HT-29 (cell line): ENCODE results near the gene TMEM175. TPM values are rescaled to one million over a fixed set of nuclear protein-coding genes. Genes with fewer than 3 reads are reported as not detected.
"Not testable (repeated sequence)": the region's sequence is repeated elsewhere in the genome, so short reads cannot be mapped to it uniquely, and the experiment has no call there.

Experiments used
- DNase-seq: peaks from one replicate; pipeline ENCODE4 v3.0.0-alpha.2; 2015; ENCODE audit warnings: low spot score
- total RNA-seq: library from RNA; depleted of rRNA; stranded (reverse); fragments of >200 nt; shearing (Covaris generic); gene quantifications from 2 replicates; pipeline ENCODE4 v1.2.3, GENCODE V29; 2014

The TMEM175 gene
- total RNA-seq, 1 experiment from 2014 or later = 13.7 TPM

DNA sequence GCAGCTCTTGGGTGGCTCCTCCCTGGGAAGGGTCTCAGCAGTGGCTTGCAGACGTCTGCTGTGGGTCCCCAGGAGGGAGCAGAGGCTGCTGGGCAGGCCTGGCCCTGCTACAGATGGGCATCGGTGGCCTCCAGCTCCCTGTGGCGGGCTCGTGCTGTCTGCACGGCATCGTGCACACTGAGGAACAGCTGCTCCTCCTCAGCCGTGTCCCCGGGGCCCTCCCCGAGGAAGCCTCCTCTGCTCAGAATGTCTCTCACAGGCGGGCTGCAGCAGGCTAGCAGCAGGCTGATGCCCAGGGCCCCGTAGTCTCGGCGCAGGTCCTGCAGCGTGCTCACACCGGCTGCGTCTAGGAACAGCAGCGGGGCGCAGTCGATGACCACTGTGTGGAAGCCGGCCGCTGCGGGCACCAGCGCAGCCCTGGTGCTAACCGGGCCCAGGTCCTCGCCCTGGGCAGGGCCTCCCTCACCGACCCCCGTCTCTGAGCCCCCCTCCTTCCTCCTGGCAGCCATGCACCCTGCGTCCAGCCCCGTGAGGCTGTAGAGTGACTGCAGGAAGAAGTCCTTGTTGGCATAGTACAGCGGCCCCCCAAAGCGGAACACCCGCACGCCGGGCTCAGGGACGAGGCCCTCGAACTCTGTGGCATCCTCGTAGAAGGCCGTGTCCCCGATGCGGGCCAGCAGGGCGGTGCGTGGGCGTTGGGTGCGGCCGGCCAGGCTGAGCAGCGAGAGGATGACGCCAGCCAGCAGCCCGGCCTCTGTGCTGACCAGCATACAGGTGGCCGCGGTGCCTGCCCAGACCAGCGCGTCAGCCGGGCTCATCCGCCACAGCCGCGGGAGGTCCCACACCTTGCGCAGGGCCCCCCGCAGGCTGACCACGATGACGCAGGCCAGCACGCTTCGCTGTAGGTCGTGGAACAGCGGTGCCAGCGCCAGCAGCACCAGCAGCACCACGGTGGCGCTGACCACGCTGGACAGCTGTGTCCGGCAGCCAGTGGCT is 56.8 kb downstream of the TMEM175 start:
- DNase-seq = no peak

DNA sequence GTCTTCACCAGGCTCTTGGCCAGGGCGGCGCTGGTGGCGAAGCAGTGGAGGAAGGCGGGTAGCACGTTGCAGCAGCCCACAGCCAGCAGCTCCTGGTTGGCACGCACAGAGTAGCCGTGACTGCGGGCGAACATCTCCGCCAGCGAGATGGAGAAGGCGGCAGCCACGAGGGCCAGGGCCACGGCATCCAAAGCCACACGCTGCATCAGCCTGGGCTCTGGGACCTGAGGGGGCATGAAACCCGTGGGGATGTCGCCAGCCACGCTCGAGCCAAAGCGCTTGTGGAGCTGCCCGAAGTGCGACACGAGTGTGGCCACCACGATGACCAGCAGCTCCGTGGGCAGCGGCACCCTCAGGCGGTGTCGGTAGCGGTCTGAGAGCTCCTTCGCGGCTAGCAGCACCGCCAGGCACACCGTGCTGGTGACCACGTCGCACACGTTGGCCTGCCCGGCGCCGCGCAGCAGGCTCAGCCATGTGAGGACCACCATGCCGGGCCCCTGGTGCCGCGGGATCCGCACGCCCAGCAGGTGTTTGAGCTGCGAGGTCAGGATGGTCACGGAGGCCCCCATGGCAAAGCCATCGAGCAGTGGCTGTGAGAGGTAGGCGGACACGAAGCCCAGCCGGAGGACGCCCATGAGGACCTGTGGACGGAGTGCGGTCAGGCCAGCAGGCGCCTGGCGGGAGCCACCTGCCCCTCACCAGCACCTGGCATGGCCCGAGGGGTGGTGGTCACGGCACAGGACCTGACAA is 57.6 kb downstream of the TMEM175 start:
- no peak for DNase-seq

DNA sequence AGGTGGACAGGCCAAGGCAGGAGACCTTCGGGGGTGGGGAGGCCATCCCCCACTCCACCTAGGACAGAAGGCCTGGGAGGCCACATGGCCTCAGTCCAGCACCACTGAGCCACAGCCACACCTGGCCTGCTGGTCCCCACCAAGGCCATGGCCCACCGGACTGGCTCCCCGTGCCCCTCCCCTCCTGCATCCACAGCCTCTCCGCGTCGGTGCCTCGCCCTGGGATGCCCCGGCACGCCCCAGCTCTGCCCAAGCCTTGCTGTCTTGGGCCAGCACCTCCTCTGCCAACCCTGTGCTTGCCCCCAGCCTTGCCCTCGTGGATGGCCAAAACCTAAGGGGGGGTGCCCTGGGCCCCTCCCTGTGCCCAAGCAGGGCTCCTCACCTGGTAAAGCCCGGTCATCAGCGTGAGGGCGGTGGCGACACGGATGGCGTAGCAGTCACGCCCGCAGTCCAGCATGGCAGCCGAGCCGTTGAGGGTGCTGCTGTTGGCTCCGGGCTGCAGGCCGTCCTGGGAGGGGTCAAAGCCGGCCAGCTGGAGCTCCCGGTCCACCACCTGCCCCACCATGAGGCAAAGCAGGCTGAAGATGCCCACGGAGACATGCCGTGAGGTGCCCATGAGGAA is 58.6 kb downstream of the TMEM175 start:
- no peak for DNase-seq

DNA sequence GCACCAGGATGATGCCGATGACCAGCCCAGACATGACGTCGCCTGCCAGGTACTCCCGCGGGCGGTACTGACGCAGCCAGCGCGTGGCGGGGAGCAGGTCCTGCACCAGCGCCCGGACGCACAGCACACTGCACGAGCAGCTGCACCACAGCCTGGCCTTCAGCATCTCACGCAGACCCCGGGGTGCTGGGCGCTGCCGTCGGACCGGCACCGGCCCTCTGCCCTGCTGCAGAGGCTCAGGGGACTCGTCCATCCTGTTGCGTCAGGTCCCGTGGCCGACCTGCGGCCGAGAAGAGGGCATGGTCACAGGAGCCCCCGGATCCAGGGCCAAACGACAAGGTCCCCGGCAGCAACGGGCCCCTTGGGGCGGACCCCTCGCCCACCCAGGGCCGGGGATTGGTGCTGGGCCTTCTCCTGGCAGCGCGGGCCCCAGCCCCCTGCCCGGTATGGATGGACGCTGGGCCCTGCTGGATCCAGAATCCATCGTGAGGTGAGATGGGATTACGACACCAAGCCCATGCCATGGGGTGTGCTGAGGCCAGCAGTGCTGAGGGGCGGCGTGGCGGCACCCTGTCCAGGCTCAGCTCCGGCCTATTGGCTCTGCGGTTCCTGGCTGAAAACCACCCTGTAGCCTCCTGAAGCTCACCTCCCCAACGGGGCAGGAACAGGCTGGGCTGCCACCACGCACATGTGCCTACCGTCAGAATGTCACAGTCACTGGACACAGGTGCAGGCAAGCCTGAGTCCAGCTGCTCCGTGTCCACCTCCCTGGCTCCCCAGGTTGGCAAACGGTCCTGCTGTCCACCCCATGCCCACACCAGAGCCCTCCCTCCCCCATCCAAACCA is 59.4 kb downstream of the TMEM175 start:
- DNase-seq = no peak

DNA sequence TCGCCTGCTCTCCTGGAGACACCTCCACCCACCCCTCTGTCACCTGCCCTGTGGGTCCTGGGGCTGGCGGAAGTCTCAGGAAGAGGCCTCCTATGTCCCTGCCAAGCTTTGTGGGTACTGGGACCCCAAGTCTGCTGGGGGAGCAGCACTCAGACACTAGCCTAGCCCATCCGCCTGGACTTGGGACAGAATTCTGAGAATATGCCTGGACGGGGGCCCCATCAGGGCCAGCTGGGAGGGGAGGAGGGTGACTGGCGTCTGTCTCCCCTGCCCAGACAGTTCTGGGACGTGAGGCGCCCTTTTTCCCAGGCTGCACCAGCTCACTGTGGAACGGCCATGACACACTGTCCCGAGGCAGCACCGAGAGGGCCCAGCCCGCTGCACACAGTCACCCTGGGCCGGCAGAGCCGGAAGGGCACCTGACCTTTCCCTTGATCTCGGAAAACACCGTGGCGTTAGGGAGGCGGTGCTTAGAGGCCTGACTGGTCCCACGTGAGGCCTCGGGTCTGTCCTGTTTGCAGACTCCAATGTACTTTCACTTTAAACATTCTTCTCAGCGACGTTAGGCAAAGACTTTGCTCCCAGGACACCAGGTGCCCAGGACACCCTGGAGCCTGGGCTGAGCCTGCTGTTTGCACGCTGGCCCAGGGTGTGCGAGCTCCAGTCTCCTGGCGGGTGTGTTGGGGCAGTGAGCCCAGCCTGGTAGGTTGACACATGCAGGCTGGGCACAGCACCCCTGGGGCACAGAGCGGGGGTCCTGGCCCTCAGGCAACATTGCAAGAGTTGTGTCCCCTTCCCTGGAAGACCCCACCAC is 60.2 kb downstream of the TMEM175 start:
- DNase-seq = peak; percentile 92

DNA sequence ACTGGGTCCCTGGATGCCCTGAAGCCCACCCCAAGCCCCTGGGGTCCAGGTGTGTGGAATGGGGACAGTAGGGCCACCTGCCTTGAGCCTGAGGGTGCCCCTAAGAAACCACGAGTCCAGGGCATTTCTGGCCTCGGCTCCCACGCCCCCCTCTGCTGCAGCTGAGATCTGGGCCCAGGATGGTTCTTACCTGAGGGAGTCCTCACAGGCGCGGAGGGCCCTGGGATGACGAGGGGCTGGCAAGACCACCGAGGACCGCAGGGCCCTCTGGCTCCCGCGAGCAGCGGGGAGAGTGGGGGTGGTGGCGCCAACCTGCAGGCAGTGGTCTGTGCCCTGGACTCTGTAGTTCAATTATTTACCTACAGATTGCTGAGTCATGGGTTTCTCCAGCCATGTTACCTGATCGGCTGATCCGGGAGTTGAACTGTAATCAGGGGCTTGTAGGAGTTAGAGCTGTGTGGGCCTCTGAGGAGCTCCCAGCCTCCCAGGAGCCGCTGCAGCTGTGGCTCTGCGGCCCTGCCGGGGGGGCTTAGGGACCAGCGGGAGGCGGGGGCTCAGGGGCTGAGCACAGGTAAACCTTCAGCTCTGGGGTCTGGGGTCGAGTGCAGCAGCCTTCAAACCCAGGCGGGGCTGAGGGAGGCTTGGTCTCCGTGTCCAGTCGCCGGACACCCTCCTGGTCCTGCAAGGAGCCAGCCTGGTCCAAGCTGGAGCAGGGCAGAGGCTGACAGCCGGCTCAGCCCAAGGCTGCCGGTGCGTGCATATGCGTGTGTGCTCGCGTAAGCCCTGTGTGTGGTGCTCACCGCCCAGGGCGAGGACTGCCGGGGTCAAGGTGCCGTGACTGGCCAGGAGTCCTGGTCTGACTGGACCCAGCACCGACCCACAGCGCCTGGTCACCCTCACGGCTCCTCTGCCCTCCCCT is 61.1 kb downstream of the TMEM175 start, which contains the start of gene SLC26A1:
Gene SLC26A1 (minus strand): TSS at position 294 of the 919 bp plus-strand sequence. CDS start 1,701 bp downstream, outside the sequence.
- DNase-seq = peak; percentile 48

DNA sequence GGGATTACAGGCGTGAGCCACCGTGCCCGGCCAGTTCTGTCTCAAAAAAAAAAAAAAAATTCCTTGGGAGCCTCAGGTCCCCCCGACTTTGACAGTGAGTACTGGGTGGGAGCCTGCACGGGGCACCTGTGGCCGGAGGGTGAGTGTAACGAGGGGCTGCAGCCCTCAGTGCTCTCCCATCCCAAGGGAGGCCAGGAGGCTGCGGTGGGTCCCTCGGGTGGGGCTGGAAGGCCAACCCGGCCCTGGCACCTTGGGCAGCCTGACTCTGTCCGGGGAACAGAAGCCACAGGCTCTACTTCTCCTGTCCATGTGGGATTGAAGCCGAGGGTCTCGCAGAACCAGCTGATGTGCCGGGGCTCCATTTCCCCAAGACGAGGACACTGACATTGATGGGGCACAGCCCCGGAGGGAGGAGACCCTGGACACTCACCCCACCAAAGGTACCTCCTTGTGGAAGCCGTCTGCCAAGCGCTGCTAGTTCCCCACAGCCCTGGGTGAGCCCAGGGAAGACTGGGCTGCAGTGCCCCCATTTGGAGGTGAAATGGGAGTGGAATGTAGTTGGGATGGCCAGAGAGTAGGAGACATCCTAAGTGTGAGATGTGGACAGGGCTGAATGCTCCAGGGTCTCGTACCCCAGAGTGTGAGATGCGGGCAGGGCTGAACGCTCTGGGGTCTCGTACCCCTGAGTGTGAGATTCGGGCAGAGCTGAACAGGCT is 63.2 kb downstream of the TMEM175 start:
- DNase-seq = no peak

DNA sequence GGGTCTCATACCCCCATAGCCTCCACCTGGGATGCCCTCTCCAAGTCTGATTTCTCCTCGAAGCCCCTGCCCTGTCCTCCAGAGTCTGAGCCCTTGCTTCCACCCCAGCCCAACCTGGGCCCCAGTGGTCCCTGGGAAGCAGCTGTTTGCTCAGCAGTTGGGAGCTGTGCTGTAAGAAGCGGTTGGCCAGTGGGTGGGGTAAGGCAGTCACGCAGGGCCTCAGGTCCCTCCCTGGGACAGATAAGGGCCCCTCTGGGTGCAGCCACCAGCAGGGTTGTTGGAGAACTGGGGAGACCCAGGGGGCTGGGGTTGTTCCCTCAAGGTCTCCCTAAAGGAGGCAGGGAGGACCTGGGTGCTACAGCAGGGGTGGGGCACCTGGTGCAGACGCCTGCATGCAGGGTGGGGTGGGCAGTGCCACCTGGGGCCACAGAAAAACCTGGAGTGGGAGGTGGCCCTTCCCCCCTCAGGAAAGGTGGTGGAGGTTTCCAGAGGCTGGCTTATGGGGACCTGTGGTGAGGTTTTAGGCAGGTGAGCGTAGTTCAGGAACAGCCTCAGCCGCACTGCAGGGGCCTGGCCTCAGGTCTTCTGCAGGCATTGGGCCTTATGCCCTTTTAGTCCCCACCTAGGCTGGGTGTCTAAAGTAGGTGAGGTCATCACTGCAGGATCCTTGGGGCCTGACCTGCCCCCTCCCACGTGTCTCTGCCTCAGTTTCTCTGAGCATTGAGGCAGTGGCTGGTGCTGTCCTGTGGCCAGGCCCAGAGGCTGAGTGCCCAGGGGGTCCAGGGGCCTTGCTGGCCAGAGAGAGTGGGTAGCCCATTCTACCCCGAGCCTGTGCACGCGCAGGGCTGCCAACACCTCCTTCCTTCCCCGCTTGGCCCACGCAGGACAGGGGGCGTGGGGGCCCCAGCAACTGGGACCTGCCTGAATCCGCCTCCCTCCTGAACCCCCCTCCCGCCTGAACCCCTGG is 64.1 kb downstream of the TMEM175 start:
- no peak for DNase-seq

DNA sequence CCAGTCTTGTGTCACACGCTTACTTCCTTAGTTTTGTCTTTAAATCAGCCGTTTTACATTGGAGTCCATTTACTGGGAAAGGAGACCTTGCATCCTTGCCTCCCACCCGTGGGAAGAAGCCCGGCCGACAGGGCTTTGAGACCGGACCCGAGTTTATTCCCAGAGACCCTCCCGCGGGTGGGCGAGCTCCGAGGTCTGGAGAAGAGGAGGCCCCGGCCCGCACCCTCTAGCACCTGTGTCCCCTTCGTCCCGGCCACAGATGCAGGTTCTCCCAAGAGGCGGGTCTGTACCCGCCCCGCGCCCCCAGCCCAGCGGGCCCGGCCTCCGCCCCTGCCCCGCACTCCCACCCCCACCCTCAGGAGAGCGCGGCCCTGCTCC is 64.7 kb downstream of the TMEM175 start:
- DNase-seq = no peak

DNA sequence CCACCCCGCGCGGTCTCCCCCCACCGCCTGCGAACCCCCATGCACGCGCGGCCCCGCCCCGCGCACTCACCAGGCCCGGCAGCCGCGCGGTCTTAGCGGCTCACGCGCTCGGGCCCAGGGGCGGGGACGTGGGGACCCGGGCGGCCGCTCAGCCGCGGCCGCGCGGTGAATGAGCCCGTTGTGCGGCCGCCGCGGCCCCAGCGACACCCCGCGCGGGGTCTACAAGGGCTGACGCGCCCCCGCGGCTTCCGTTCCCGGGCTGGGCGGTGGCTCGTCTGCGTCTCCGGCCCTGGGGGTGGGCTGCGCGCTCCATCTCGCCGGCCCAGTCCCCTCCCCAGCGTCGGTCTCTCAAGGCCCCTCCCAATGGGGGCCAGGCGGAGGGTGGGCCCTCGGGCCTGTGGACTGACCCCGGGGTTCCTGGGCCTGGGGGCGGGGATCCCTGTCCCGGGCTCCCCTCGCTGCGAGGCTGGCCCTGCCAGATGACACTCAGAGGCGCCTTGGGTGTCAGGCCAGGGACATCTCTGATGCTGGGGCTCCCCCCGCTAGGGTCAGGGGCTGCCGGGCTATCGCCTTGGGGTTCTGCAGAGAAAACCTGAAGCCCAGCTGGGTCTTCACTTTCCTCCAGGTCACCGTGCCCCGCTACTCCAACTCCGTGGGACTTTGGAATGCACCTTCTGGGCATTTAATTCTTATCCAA is 65.3 kb downstream of the TMEM175 start:
- DNase-seq = no peak

DNA sequence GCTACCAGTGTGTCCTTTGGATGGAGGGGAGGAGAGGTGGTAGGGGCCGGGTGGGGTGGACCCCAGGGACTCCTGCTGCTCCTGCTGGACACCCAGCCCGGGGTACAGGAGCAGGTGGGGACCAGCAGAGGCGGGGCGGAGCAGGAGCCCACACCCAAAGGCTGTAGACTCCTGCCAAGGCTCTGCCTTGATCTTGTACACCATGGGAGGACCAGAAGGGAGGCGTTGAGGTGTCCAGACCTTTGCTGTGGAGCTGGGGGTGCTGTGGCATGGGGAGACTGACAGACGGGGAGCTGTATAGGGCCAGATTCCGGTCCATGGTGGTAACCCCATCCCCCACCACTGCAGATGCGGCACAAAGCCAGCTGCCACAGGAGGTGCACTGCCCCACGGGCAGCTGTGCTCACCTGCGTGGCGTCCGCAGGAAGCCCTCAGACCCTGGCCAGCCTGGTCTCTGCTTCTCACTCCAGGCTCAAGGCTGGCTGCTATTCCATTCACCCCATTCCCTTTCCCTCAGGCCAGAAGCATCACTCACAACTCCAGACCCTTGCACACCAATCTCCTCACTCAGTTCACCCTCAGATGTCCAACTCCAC is 65.9 kb downstream of the TMEM175 start:
- DNase-seq = no peak

DNA sequence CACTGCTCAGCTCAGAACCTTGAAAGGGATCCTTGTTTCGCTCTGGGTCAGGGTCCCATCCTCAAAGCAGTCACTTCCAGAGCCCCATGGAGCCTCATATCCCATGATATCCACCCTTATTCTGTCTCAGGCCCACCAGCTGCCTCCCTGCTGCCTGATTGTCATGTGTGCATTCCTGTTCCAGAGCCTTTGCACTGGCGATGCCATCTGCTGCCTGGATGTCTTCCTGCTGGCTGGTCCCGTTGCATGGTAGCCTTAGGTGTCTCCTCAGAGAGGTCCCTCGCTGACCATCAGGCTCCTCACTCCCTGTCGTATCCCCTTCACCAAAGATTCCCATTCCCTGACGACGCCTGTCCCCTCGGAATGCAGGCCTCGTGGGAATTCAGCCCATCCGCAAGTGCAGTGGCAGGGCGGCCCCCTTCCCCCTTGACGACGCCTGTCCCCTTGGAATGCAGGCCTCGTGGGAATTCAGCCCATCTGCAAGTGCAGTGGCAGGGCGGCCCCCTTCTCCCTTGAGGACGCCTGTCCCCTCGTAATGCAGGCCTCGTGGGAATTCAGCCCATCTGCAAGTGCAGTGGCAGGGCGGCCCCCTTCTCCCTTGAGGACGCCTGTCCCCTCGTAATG is 67.1 kb downstream of the TMEM175 start:
- DNase-seq = not testable (repeated sequence)

DNA sequence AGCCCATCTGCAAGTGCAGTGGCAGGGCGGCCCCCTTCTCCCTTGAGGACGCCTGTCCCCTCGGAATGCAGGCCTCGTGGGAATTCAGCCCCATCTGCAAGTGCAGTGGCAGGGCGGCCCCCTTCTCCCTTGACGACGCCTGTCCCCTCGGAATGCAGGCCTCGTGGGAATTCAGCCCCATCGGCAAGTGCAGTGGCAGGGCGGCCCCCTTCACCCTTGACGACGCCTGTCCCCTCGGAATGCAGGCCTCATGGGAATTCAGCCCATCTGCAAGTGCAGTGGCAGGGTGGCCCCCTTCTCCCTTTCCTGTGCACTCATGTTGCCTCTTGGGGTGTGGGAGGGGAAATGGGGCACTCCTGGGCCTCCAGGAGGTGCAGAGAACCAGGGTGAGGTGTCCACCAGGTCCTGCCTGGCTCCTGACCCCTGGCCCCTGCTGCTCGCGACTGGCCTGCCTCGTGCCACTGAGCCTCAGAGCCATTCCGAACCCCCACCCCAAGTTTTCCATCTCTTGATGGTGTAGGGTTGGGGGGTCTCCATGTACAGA is 67.7 kb downstream of the TMEM175 start:
- no peak for DNase-seq

DNA sequence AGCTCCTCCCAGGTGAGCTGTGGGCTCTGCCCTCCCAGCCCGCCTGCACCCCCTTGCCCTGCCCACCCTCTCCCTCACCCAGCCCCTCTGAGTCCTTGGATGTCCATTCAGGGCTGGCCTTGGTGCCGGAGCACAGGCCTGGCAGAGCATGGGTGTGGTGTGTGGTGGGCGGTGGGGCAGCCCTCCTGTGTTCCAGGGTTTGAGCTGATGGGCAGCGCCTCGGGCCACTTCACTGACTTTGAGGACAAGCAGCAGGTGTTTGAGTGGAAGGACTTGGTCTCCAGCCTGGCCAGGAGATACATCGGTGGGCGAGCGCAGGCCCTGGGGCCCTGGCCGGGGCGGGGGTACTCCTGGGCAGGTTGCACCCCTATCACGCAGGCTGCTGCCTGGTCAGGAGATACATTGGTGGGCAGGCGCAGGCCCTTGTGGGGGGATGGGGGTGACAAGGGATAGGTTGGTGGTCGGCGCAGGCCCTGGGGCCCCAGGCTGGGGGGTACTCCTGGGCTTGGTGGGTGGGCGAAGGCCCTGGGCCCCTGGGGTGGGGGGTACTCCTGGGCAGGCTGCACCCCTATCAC is 68.5 kb downstream of the TMEM175 start:
- no peak for DNase-seq

DNA sequence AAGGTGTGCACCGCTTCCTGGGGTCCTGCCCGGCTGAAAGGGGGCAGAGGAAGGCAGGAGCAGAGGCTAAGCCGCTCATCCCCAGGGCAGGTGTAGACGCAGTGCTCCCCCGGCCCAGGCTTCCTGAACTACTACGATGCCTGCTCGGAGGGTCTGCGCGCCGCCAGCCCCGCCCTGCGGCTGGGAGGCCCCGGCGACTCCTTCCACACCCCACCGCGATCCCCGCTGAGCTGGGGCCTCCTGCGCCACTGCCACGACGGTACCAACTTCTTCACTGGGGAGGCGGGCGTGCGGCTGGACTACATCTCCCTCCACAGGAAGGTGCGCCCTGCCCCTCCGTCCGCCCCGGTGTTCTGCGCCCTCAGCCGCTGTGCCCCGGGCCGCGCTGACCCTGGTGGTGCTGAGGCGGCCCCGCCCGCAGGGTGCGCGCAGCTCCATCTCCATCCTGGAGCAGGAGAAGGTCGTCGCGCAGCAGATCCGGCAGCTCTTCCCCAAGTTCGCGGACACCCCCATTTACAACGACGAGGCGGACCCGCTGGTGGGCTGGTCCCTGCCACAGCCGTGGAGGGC is 69.4 kb downstream of the TMEM175 start:
- no peak for DNase-seq
